Mesenchymal stem cell (in vitro differentiated cells and primary cell): Measurements from ENCODE around the gene GIGYF2.

Experiments
- DNase-seq: peaks from one replicate; pipeline ENCODE4 v3.0.0-alpha.2; 2013
- H2AFZ ChIP-seq: one replicate; pipeline ENCODE4 v1.6.1; 2013; ENCODE audit warnings: low read depth, mild to moderate bottlenecking, control low read depth, inconsistent platforms, low read length, moderate library complexity
- H2AK5ac ChIP-seq: 2 replicates; pipeline ENCODE4 v1.6.1; 2013; ENCODE audit warnings: low read length, moderate library complexity, mild to moderate bottlenecking, inconsistent platforms; ENCODE audit not compliant: severe bottlenecking
- H2BK120ac ChIP-seq: one replicate; pipeline ENCODE4 v1.6.1; 2013; ENCODE audit warnings: low read depth, mild to moderate bottlenecking, inconsistent platforms, low read length, moderate library complexity
- H2BK12ac ChIP-seq, 2 experiments: one replicate each; pipeline ENCODE4 v1.6.1; 2013; ENCODE audit warnings: inconsistent platforms in 2 of 2, low read length in 2 of 2, mild to moderate bottlenecking in 2 of 2, moderate library complexity in 2 of 2, control low read depth in 1 of 2
- H2BK15ac ChIP-seq: one replicate; pipeline ENCODE4 v1.6.1; 2013; ENCODE audit warnings: mild to moderate bottlenecking, low read depth, inconsistent platforms; ENCODE audit not compliant: poor library complexity, severe bottlenecking
- H2BK5ac ChIP-seq: 2 replicates; pipeline ENCODE4 v1.6.1; 2013; ENCODE audit warnings: low read depth, mild to moderate bottlenecking, low read length, control low read depth, inconsistent platforms; ENCODE audit not compliant: poor library complexity, severe bottlenecking
- H3K14ac ChIP-seq, 2 experiments: one replicate each; pipeline ENCODE4 v1.6.1; 2013; ENCODE audit warnings: inconsistent platforms in 2 of 2, low read length in 2 of 2, control low read depth in 1 of 2, mild to moderate bottlenecking in 1 of 2, moderate library complexity in 1 of 2
- H3K18ac ChIP-seq, 2 experiments: one replicate each; pipeline ENCODE4 v1.6.1; 2013; ENCODE audit warnings: inconsistent platforms in 2 of 2, low read length in 2 of 2, control low read depth in 1 of 2, low read depth in 1 of 2, mild to moderate bottlenecking in 1 of 2
- H3K23ac ChIP-seq, 2 experiments: one replicate each; pipeline ENCODE4 v1.6.1; 2013; ENCODE audit warnings: inconsistent platforms in 2 of 2, low read length in 2 of 2, mild to moderate bottlenecking in 2 of 2, moderate library complexity in 2 of 2, control low read depth in 1 of 2
- H3K27ac ChIP-seq: 2 replicates; pipeline ENCODE4 v1.5.1; 2013; ENCODE audit warnings: mild to moderate bottlenecking, moderate library complexity, low read length, control low read depth, inconsistent platforms; ENCODE audit not compliant: poor library complexity, severe bottlenecking
- H3K27me3 ChIP-seq, 2 experiments: 2 replicates each; pipeline versions ENCODE4 v1.6.1 to v1.7.0; 2013; ENCODE audit warnings: low read length in 2 of 2, mild to moderate bottlenecking in 2 of 2, moderate library complexity in 2 of 2, control low read depth in 1 of 2, inconsistent platforms in 1 of 2; ENCODE audit not compliant: control insufficient read depth in 1 of 2, insufficient read depth in 1 of 2
- H3K36me3 ChIP-seq, 2 experiments: 2 replicates each; pipeline versions ENCODE4 v1.6.1 to v1.7.0; 2013; ENCODE audit warnings: low read length in 2 of 2, control low read depth in 1 of 2, inconsistent platforms in 1 of 2, low read depth in 1 of 2, mild to moderate bottlenecking in 1 of 2; ENCODE audit not compliant: insufficient read depth in 2 of 2, control insufficient read depth in 1 of 2
- H3K4ac ChIP-seq, 2 experiments: one replicate each; pipeline ENCODE4 v1.6.1; 2013; ENCODE audit warnings: inconsistent platforms in 2 of 2, low read length in 2 of 2, mild to moderate bottlenecking in 2 of 2, moderate library complexity in 2 of 2, control low read depth in 1 of 2, low read depth in 1 of 2
- H3K4me1 ChIP-seq: 2 replicates; pipeline ENCODE4 v1.6.1; 2013; ENCODE audit warnings: low read depth, low read length, control low read depth; ENCODE audit not compliant: control insufficient read depth, insufficient read depth
- H3K4me2 ChIP-seq: 2 replicates; pipeline ENCODE4 v1.6.1; 2013; ENCODE audit warnings: low read length, mild to moderate bottlenecking, inconsistent platforms; ENCODE audit not compliant: poor library complexity, severe bottlenecking
- H3K4me3 ChIP-seq, 2 experiments: 2 replicates each; pipeline versions ENCODE4 v1.5.1 to v1.7.0; 2013; ENCODE audit warnings: low read length in 2 of 2, mild to moderate bottlenecking in 2 of 2, control low read depth in 1 of 2, low read depth in 1 of 2; ENCODE audit not compliant: insufficient read depth in 1 of 2
- H3K79me1 ChIP-seq: replicated peaks from 2 replicates; pipeline ENCODE4 v1.6.1; 2013; ENCODE audit warnings: mild to moderate bottlenecking, control low read depth, low read length, inconsistent platforms; ENCODE audit not compliant: poor library complexity, severe bottlenecking
- H3K9ac ChIP-seq: 2 replicates; pipeline ENCODE4 v1.7.0; 2013; ENCODE audit warnings: mild to moderate bottlenecking, low read length, moderate library complexity
- H3K9me3 ChIP-seq: 2 replicates; pipeline ENCODE4 v1.7.0; 2013; ENCODE audit warnings: mild to moderate bottlenecking, low read length; ENCODE audit not compliant: control insufficient read depth
- H4K8ac ChIP-seq: one replicate; pipeline ENCODE4 v1.6.1; 2013; ENCODE audit warnings: inconsistent platforms, mild to moderate bottlenecking, low read length, moderate library complexity
- H4K91ac ChIP-seq: one replicate; pipeline ENCODE4 v1.6.1; 2013; ENCODE audit warnings: mild to moderate bottlenecking, low read length, inconsistent platforms
- WGBS: methylation state at CpG from one replicate; pipeline ENCODE4 v1.1.7; 2013; ENCODE audit warnings: mixed read lengths; 5-methylcytosine and 5-hydroxymethylcytosine counted together

Gene GIGYF2

GRCh38 chr2:232777276-232777675, 80.1 kb downstream of the GIGYF2 start:
- DNase-seq, result no peak
- WGBS, result 92% methylated on average over 2 of the region's 5 CpGs

DNA sequence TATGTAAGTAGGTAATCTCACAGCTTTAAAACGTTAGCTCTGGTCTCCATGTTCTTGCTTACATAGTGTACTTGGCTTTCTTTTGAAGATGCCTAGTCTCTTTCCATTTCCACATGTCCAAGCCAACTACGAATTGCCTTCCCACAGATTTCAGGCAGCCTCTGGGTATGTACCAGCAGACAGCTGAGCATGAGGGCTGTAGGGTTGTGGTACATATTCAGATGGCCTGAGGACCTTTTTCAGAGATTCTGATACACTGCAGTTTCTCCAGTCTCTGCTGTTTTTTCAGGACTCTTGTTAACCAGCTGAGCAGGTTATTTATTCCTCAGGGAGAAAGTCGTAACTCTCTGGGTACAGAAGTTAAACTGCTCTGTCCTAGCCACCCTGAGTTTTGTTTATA, 82.3 kb downstream of the GIGYF2 start:
- Histone ChIP-seq H3K4me3 (no peak overlapping the region), H3K27me3 (no peaks in the 10 kb centered on the region), H3K9me3 (no peaks in the 10 kb centered on the region), H3K23ac (no peak overlapping the region), H2AFZ (no peak overlapping the region), H2AK5ac (no peak overlapping the region), H3K4me2 (no peak overlapping the region), H3K79me1 (peaks cover 10% of the 10 kb centered on the region), H4K8ac (no peak overlapping the region), H2BK120ac (no peak overlapping the region), H4K91ac (no peak overlapping the region), H3K4ac (no peak overlapping the region), H3K4me1 (peaks cover 2% of the 10 kb centered on the region), H2BK12ac (no peak overlapping the region), H2BK15ac (no peak overlapping the region), H3K36me3 (peaks cover 0 to 52% of the 10 kb centered on the region in 2 experiments), H3K14ac (no peak overlapping the region), H3K27ac (no peak overlapping the region), H3K18ac (no peak overlapping the region), H2BK5ac (no peak overlapping the region), H3K9ac (no peak overlapping the region)
- no peak for DNase-seq
- 98% methylated on average over 3 of the region's 3 CpGs for WGBS

More at GRCh38 chr2:232777276-232777675, 80.1 kb downstream of the GIGYF2 start:
- Histone ChIP-seq H3K27ac (no peak overlapping the region), H3K27me3 (no peaks in the 10 kb centered on the region), H2BK120ac (no peak overlapping the region), H3K14ac (no peak overlapping the region), H2BK12ac (no peak overlapping the region), H3K79me1 (peaks cover 13% of the 10 kb centered on the region), H3K4me2 (no peak overlapping the region), H3K18ac (no peak overlapping the region), H3K23ac (no peak overlapping the region), H2AFZ (no peak overlapping the region), H3K9me3 (no peaks in the 10 kb centered on the region), H3K36me3 (peaks cover 0 to 71% of the 10 kb centered on the region in 2 experiments), H4K8ac (no peak overlapping the region), H3K4me3 (no peak overlapping the region), H3K4me1 (peaks cover 2% of the 10 kb centered on the region), H2BK5ac (no peak overlapping the region), H4K91ac (no peak overlapping the region), H3K4ac (no peak overlapping the region), H3K9ac (no peak overlapping the region), H2BK15ac (no peak overlapping the region), H2AK5ac (no peak overlapping the region)

DNA sequence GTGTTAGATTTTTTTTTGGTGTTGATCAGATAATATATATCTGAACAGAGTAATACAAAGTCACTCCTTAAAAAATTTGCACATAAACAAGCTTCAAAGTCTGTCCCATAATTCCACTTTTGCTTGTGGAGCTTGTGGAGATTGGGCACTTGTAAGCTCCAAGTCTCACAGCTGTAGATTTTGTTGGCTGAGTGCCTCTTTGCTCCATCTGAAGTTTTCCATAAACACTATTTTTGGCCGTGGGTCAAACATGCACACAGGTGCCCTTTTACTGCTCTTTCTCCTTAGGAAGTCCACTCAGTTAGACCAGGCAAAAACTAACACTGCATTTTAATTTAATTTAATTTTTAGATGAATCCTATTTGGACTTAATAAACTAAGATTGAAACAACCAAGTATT, 82.8 kb downstream of the GIGYF2 start:
- no peak overlapping the region for H4K91ac ChIP-seq
- WGBS, result no CpG with 5 or more reads among the region's 1 CpG
- no peak overlapping the region for H3K4me2 ChIP-seq
- H3K18ac ChIP-seq, result no peak overlapping the region
- H3K4me3 ChIP-seq, result no peak overlapping the region
- H2BK5ac ChIP-seq, result no peak overlapping the region
- no peak overlapping the region for H3K27ac ChIP-seq
- no peak overlapping the region for H2BK15ac ChIP-seq
- H2AFZ ChIP-seq, result no peak overlapping the region
- H4K8ac ChIP-seq, result no peak overlapping the region
- no peak for DNase-seq
- no peak overlapping the region for H2BK12ac ChIP-seq
- H3K9ac ChIP-seq, result no peak overlapping the region
- H2BK120ac ChIP-seq, result no peak overlapping the region
- H3K23ac ChIP-seq, result no peak overlapping the region
- peaks cover 2% of the 10 kb centered on the region for H3K4me1 ChIP-seq
- peaks cover 12% of the 10 kb centered on the region for H3K79me1 ChIP-seq
- H3K27me3 ChIP-seq, result no peaks in the 10 kb centered on the region
- H3K4ac ChIP-seq, result no peak overlapping the region
- H3K14ac ChIP-seq, result no peak overlapping the region
- peaks cover 0 to 51% of the 10 kb centered on the region in 2 experiments for H3K36me3 ChIP-seq
- no peaks in the 10 kb centered on the region for H3K9me3 ChIP-seq
- no peak overlapping the region for H2AK5ac ChIP-seq

DNA sequence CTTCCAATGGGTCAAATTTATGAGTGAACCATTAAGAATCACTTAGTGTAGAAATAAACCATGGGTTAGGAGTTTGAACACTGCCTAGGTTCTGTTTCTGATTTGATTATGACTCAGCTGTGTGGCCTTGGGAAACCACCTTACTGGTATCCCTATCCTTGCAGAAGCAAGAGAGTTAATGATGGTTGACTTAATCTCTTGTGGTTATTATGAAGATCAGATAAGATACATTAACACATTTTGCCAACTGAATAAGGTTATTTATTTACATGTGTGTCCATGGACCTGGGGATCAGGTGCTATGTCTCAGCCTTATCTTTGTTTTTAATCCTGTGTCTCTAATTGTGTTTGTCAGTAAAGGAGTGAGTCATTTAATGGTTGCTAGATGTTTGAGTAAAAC, 84.6 kb downstream of the GIGYF2 start:
- Histone ChIP-seq H2BK15ac (no peak overlapping the region), H4K8ac (no peak overlapping the region), H3K27ac (peak overlapping the region; percentile 3), H3K36me3 (peaks cover 3 to 50% of the 10 kb centered on the region in 2 experiments), H2BK12ac (no peak overlapping the region), H3K79me1 (peaks cover 18% of the 10 kb centered on the region), H3K18ac (no peak overlapping the region), H2AFZ (no peak overlapping the region), H2AK5ac (no peak overlapping the region), H3K4ac (no peak overlapping the region), H4K91ac (no peak overlapping the region), H3K27me3 (no peaks in the 10 kb centered on the region), H3K4me2 (no peak overlapping the region), H3K9ac (no peak overlapping the region), H2BK120ac (no peak overlapping the region), H3K14ac (no peak overlapping the region), H2BK5ac (no peak overlapping the region), H3K4me3 (no peak overlapping the region), H3K4me1 (peaks cover 2% of the 10 kb centered on the region), H3K9me3 (no peaks in the 10 kb centered on the region), H3K23ac (no peak overlapping the region)
- DNase-seq, result peak; percentile 70
